ENCODE results near the gene ADGB. TPM values are rescaled to one million over a fixed set of nuclear protein-coding genes. Genes with fewer than 3 reads are reported as not detected.
A peak's percentile ranks its signal among the peaks of the same experiment; 100 is the strongest.
"Not testable (repeated sequence)": the region's sequence is repeated elsewhere in the genome, so short reads cannot be mapped to it uniquely, and the experiment has no call there.

Gene ADGB
- polyA plus RNA-seq (2013, experiment 1 of 2): not detected
- not detected for polyA plus RNA-seq (2013, experiment 2 of 2)

- no peaks in the 10 kb centered on the region for H3K4me1 ChIP-seq (ENCODE audit: control insufficient read depth, insufficient read depth, low read length, poor library complexity, severe bottlenecking)
- H3K9me3 ChIP-seq (ENCODE audit: control insufficient read depth, low read length): no peaks in the 10 kb centered on the region
- H3K27ac ChIP-seq (ENCODE audit: low read depth, low read length, severe bottlenecking): no peak within 1 kb of the TSS
- H3K4me3 ChIP-seq (ENCODE audit: extremely low read depth, insufficient read depth, low read length, poor library complexity, severe bottlenecking): peak within 1 kb of the TSS; percentile 24
- H3K36me3 ChIP-seq (ENCODE audit: control insufficient read depth, insufficient read depth, low read length): no peaks in the 10 kb centered on the region
- 10 to 19% methylated on average over 12 of the region's 32 CpGs for WGBS, 2 experiments (ENCODE audit: insufficient coverage in 2 of 2)
Measured at GRCh38 chr6:146598772-146599405, at the start of gene ADGB. TSS of gene ADGB (plus strand) at chr6:146598972. CDS start at chr6:146599041, 69 bp downstream.

GRCh38 chr6:146550911-146551310 is 47.9 kb upstream of the ADGB start:
- Histone ChIP-seq H3K9me3 (ENCODE audit: control insufficient read depth, low read length) (no peaks in the 10 kb centered on the region), H3K4me1 (ENCODE audit: control insufficient read depth, insufficient read depth, low read length, poor library complexity, severe bottlenecking) (peaks cover under 1% of the 10 kb centered on the region), H3K4me3 (ENCODE audit: extremely low read depth, insufficient read depth, low read length, poor library complexity, severe bottlenecking) (no peak overlapping the region), H3K27ac (ENCODE audit: low read depth, low read length, severe bottlenecking) (no peak overlapping the region), H3K36me3 (ENCODE audit: control insufficient read depth, insufficient read depth, low read length) (peaks cover 60% of the 10 kb centered on the region)
- WGBS, 2 experiments (ENCODE audit: insufficient coverage in 2 of 2): 91 to 97% methylated on average over 5 of the region's 6 CpGs

GRCh38 chr6:146551545-146551944 is 47.2 kb upstream of the ADGB start:
- no peak overlapping the region for H3K27ac ChIP-seq (ENCODE audit: low read depth, low read length, severe bottlenecking)
- no peak overlapping the region for H3K4me3 ChIP-seq (ENCODE audit: extremely low read depth, insufficient read depth, low read length, poor library complexity, severe bottlenecking)
- peaks cover 60% of the 10 kb centered on the region for H3K36me3 ChIP-seq (ENCODE audit: control insufficient read depth, insufficient read depth, low read length)
- no peaks in the 10 kb centered on the region for H3K4me1 ChIP-seq (ENCODE audit: control insufficient read depth, insufficient read depth, low read length, poor library complexity, severe bottlenecking)
- no peaks in the 10 kb centered on the region for H3K9me3 ChIP-seq (ENCODE audit: control insufficient read depth, low read length)
- no CpG with 5 or more reads among the region's 7 CpGs for WGBS, 2 experiments (ENCODE audit: insufficient coverage in 2 of 2)

GRCh38 chr6:146553377-146554135 is 45.2 kb upstream of the ADGB start:
- Histone ChIP-seq H3K36me3 (ENCODE audit: control insufficient read depth, insufficient read depth, low read length) (peaks cover 60% of the 10 kb centered on the region), H3K27ac (ENCODE audit: low read depth, low read length, severe bottlenecking) (no peak overlapping the region), H3K9me3 (ENCODE audit: control insufficient read depth, low read length) (no peaks in the 10 kb centered on the region), H3K4me1 (ENCODE audit: control insufficient read depth, insufficient read depth, low read length, poor library complexity, severe bottlenecking) (no peaks in the 10 kb centered on the region), H3K4me3 (ENCODE audit: extremely low read depth, insufficient read depth, low read length, poor library complexity, severe bottlenecking) (no peak overlapping the region)
- WGBS, 2 experiments (ENCODE audit: insufficient coverage in 2 of 2): 92 to 96% methylated on average over 5 of the region's 7 CpGs

- Histone ChIP-seq H3K4me1 (ENCODE audit: control insufficient read depth, insufficient read depth, low read length, poor library complexity, severe bottlenecking) (no peaks in the 10 kb centered on the region), H3K9me3 (ENCODE audit: control insufficient read depth, low read length) (no peaks in the 10 kb centered on the region), H3K4me3 (ENCODE audit: extremely low read depth, insufficient read depth, low read length, poor library complexity, severe bottlenecking) (no peak overlapping the region), H3K27ac (ENCODE audit: low read depth, low read length, severe bottlenecking) (no peak overlapping the region), H3K36me3 (ENCODE audit: control insufficient read depth, insufficient read depth, low read length) (no peaks in the 10 kb centered on the region)
- WGBS, 2 experiments (ENCODE audit: insufficient coverage in 2 of 2): no CpG with 5 or more reads among the region's 1 CpG
Measured at GRCh38 chr6:146560607-146561006, 38.2 kb upstream of the ADGB start.

- H3K27ac ChIP-seq (ENCODE audit: low read depth, low read length, severe bottlenecking); H3K9me3 ChIP-seq (ENCODE audit: control insufficient read depth, low read length); H3K4me1 ChIP-seq (ENCODE audit: control insufficient read depth, insufficient read depth, low read length, poor library complexity, severe bottlenecking); H3K4me3 ChIP-seq (ENCODE audit: extremely low read depth, insufficient read depth, low read length, poor library complexity, severe bottlenecking); H3K36me3 ChIP-seq (ENCODE audit: control insufficient read depth, insufficient read depth, low read length): not testable (repeated sequence)
- WGBS, 2 experiments (ENCODE audit: insufficient coverage in 2 of 2): 87 to 100% methylated on average over 1 to 2 of the region's 2 CpGs
Measured at GRCh38 chr6:146566661-146567060, 32.1 kb upstream of the ADGB start.

GRCh38 chr6:146568619-146569018 is 30.2 kb upstream of the ADGB start:
- H3K36me3 ChIP-seq (ENCODE audit: control insufficient read depth, insufficient read depth, low read length); H3K27ac ChIP-seq (ENCODE audit: low read depth, low read length, severe bottlenecking); H3K9me3 ChIP-seq (ENCODE audit: control insufficient read depth, low read length); H3K4me1 ChIP-seq (ENCODE audit: control insufficient read depth, insufficient read depth, low read length, poor library complexity, severe bottlenecking); H3K4me3 ChIP-seq (ENCODE audit: extremely low read depth, insufficient read depth, low read length, poor library complexity, severe bottlenecking): not testable (repeated sequence)
- 86 to 100% methylated on average over 1 of the region's 3 CpGs for WGBS, 2 experiments (ENCODE audit: insufficient coverage in 2 of 2)

- no CpG with 5 or more reads among the region's 1 CpG for WGBS, 2 experiments (ENCODE audit: insufficient coverage in 2 of 2)
Measured at GRCh38 chr6:146574211-146574610, 24.6 kb upstream of the ADGB start.

GRCh38 chr6:146578054-146578453 is 20.7 kb upstream of the ADGB start:
- no peaks in the 10 kb centered on the region for H3K4me1 ChIP-seq (ENCODE audit: control insufficient read depth, insufficient read depth, low read length, poor library complexity, severe bottlenecking)
- H3K9me3 ChIP-seq (ENCODE audit: control insufficient read depth, low read length): no peaks in the 10 kb centered on the region

More at GRCh38 chr6:146574211-146574610, 24.6 kb upstream of the ADGB start:
- Histone ChIP-seq H3K36me3 (ENCODE audit: control insufficient read depth, insufficient read depth, low read length) (no peaks in the 10 kb centered on the region), H3K4me1 (ENCODE audit: control insufficient read depth, insufficient read depth, low read length, poor library complexity, severe bottlenecking) (no peaks in the 10 kb centered on the region), H3K4me3 (ENCODE audit: extremely low read depth, insufficient read depth, low read length, poor library complexity, severe bottlenecking) (no peak overlapping the region), H3K27ac (ENCODE audit: low read depth, low read length, severe bottlenecking) (no peak overlapping the region), H3K9me3 (ENCODE audit: control insufficient read depth, low read length) (no peaks in the 10 kb centered on the region)

GRCh38 chr6:146581968-146582367 is 16.8 kb upstream of the ADGB start:
- Histone ChIP-seq H3K9me3 (ENCODE audit: control insufficient read depth, low read length) (no peaks in the 10 kb centered on the region), H3K4me1 (ENCODE audit: control insufficient read depth, insufficient read depth, low read length, poor library complexity, severe bottlenecking) (no peaks in the 10 kb centered on the region), H3K4me3 (ENCODE audit: extremely low read depth, insufficient read depth, low read length, poor library complexity, severe bottlenecking) (no peak overlapping the region), H3K36me3 (ENCODE audit: control insufficient read depth, insufficient read depth, low read length) (no peaks in the 10 kb centered on the region), H3K27ac (ENCODE audit: low read depth, low read length, severe bottlenecking) (no peak overlapping the region)
- no CpG with 5 or more reads among the region's 1 CpG for WGBS, 2 experiments (ENCODE audit: insufficient coverage in 2 of 2)

More at GRCh38 chr6:146578054-146578453, 20.7 kb upstream of the ADGB start:
- Histone ChIP-seq H3K27ac (ENCODE audit: low read depth, low read length, severe bottlenecking) (no peak overlapping the region), H3K36me3 (ENCODE audit: control insufficient read depth, insufficient read depth, low read length) (no peaks in the 10 kb centered on the region), H3K4me3 (ENCODE audit: extremely low read depth, insufficient read depth, low read length, poor library complexity, severe bottlenecking) (no peak overlapping the region)

- no peaks in the 10 kb centered on the region for H3K36me3 ChIP-seq (ENCODE audit: control insufficient read depth, insufficient read depth, low read length)
- H3K4me1 ChIP-seq (ENCODE audit: control insufficient read depth, insufficient read depth, low read length, poor library complexity, severe bottlenecking): no peaks in the 10 kb centered on the region
- no peak overlapping the region for H3K4me3 ChIP-seq (ENCODE audit: extremely low read depth, insufficient read depth, low read length, poor library complexity, severe bottlenecking)
- H3K9me3 ChIP-seq (ENCODE audit: control insufficient read depth, low read length): no peaks in the 10 kb centered on the region
- no peak overlapping the region for H3K27ac ChIP-seq (ENCODE audit: low read depth, low read length, severe bottlenecking)
- 92 to 94% methylated on average over 2 to 4 of the region's 5 CpGs for WGBS, 2 experiments (ENCODE audit: insufficient coverage in 2 of 2)
Measured at GRCh38 chr6:146582857-146583256, 15.9 kb upstream of the ADGB start.

Data from mesodermal cell (in vitro differentiated cells).